Measurements from ENCODE around the gene CUBN. TPM values are rescaled to one million over a fixed set of nuclear protein-coding genes. Genes with fewer than 3 reads are reported as not detected.

Gene CUBN
- total and polyA plus RNA-seq, 9 of the 15 experiments (the other 6 are each of a cell fraction or from before 2014, with no cell fraction given), result 0.04 to 0.33 (median 0.09) TPM

DNA sequence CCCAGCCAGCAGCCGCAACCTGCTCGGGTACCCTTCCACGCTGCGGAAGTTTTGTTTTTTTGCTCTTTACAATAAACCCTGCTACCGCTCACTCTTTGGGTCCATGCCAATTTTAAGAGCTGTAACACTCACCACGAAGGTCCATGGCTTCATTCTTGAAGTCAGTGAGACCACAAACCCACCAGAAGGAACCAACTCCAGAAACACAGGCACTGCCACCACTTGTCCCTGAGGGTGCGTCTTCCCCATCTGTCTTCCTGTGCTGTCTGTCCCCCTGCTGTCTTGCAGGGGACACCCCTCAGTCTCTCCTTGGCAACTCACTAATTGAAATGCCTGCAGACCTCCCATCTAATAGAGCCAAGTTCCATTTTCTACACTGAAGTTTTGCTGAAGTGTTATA lies 263.8 kb downstream of the CUBN start:
- BruUV-seq (replicated peaks), result no TSS peak
- Histone ChIP-seq H3K27ac (ENCODE audit: extremely low read depth, low read depth, low read length) (no peak overlapping the region), H3K4me3 (no peak overlapping the region), H4K20me1 (replicated peaks; ENCODE audit: control insufficient read depth, insufficient read depth, low read length) (no peaks in the 10 kb centered on the region), H3K36me3 (ENCODE audit: control insufficient read depth, insufficient read depth, low read length) (no peaks in the 10 kb centered on the region), H3K4me1 (replicated peaks in 1 of 2; ENCODE audit: control insufficient read depth in 2 of 2, insufficient read depth in 2 of 2, low read length in 2 of 2) (no peaks in the 10 kb centered on the region), H2AFZ (ENCODE audit: low read depth, low read length) (no peak overlapping the region), H3K9me3 (replicated peaks; ENCODE audit: control insufficient read depth, insufficient read depth, low read depth, low read length) (no peaks in the 10 kb centered on the region), H3K4me2 (ENCODE audit: insufficient read depth, low read length) (no peak overlapping the region), H3K9me1 (ENCODE audit: control insufficient read depth, insufficient read depth, low read length) (no peaks in the 10 kb centered on the region), H3K79me2 (ENCODE audit: control insufficient read depth, insufficient read depth, low read length) (no peaks in the 10 kb centered on the region), H3K27me3 (ENCODE audit: control insufficient read depth in 2 of 2, insufficient read depth in 2 of 2, low read length in 2 of 2) (peaks cover 2 to 8% of the 10 kb centered on the region in 2 experiments; a peak in 1 of 5 replicates), H3K9ac (ENCODE audit: insufficient read depth in 1 of 2, low read depth in 2 of 2, low read length in 2 of 2) (no peak overlapping the region)
- intact Hi-C loops (cut with micrococcal nuclease), result no loop called here
- TF ChIP-seq DIDO1 (tag; IDR thresholded peaks at IDR 0.05; ENCODE audit: low read depth), result no peak
- no peak for TF ChIP-seq PCBP1 (IDR thresholded peaks at IDR 0.05; ENCODE audit: low read depth, low read length, poor library complexity, severe bottlenecking)
- no peak for TF ChIP-seq HMG20A (CRISPR knock-in tag; conservative IDR thresholded peaks at IDR 0.05)
- TF ChIP-seq, protein P1, sequence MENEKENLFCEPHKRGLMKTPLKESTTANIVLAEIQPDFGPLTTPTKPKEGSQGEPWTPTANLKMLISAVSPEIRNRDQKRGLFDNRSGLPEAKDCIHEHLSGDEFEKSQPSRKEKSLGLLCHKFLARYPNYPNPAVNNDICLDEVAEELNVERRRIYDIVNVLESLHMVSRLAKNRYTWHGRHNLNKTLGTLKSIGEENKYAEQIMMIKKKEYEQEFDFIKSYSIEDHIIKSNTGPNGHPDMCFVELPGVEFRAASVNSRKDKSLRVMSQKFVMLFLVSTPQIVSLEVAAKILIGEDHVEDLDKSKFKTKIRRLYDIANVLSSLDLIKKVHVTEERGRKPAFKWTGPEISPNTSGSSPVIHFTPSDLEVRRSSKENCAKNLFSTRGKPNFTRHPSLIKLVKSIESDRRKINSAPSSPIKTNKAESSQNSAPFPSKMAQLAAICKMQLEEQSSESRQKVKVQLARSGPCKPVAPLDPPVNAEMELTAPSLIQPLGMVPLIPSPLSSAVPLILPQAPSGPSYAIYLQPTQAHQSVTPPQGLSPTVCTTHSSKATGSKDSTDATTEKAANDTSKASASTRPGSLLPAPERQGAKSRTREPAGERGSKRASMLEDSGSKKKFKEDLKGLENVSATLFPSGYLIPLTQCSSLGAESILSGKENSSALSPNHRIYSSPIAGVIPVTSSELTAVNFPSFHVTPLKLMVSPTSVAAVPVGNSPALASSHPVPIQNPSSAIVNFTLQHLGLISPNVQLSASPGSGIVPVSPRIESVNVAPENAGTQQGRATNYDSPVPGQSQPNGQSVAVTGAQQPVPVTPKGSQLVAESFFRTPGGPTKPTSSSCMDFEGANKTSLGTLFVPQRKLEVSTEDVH (IDR thresholded peaks at IDR 0.05; ENCODE audit: low read depth, partially characterized antibody), result no peak
- TF ChIP-seq ZNF121 (CRISPR knock-in tag; conservative IDR thresholded peaks at IDR 0.05), result no peak
- no peak for TF ChIP-seq CSDE1 (IDR thresholded peaks at IDR 0.05)
- TF ChIP-seq KDM2B (CRISPR knock-in tag; IDR thresholded peaks at IDR 0.05), result no peak
- TF ChIP-seq GATAD2B (IDR thresholded peaks at IDR 0.05; ENCODE audit: borderline replicate concordance), result no peak
- in situ Hi-C loops (cut with MboI), result no loop called here
- ChIA-PET CTCF (ENCODE audit: low intra/inter-chr PET ratio) (no interaction called here), POLR2A (no interaction called here)
- no peak for FAIRE-seq
- no peak for DNase-seq (ENCODE audit: extremely low read depth in 1 of 4, low spot score in 3 of 4)
- ATAC-seq, result no peak
- WGBS (ENCODE audit: insufficient coverage, low coverage, missing lambda C conversion rate), result 45% methylated on average over 7 of the region's 7 CpGs

Measured in K562 (cell line).